Naive thymus-derived CD4-positive, alpha-beta T cell (primary cell): ENCODE data around the gene AK8. TPM values are rescaled to one million over a fixed set of nuclear protein-coding genes. Genes with fewer than 3 reads are reported as not detected.

Experiments
- ATAC-seq: fragments of 150-1000 bp; cut with Tn5 transposase; 2 replicates; pipeline ENCODE4 v1.10.0; 2021; ENCODE audit warnings: mild to moderate bottlenecking, moderate library complexity
- CTCF ChIA-PET: fragments of 350-600 bp; sonication (Branson Sonifier 250); formaldehyde crosslinking; loops from one replicate; lab custom pipeline; 2021; ENCODE audit warnings: antibody characterized with exemption; lab: Charles Lee
- POLR2A ChIA-PET: fragments of 350-600 bp; sonication (Branson Sonifier 250); formaldehyde crosslinking; loops from one replicate; lab custom pipeline; 2021; ENCODE audit warnings: antibody characterized with exemption, inconsistent platforms; lab: Charles Lee
- DNase-seq, 9 donors: peaks; one replicate each; pipeline versions ENCODE4 v3.0.0 to v3.0.0-alpha.2; 2020 to 2022; ENCODE audit warnings: mixed read lengths in 1 of 9
- H3K27ac ChIP-seq: one replicate; pipeline ENCODE4 v1.7.0; 2013; ENCODE audit warnings: mild to moderate bottlenecking, low read depth, low read length, moderate library complexity
- H3K27me3 ChIP-seq, 2 donors: one replicate each; pipeline ENCODE4 v1.7.0; 2013; ENCODE audit warnings: low read length in 2 of 2, mild to moderate bottlenecking in 2 of 2, moderate library complexity in 2 of 2; ENCODE audit not compliant: control insufficient read depth in 2 of 2, insufficient read depth in 2 of 2
- H3K36me3 ChIP-seq, 3 experiments: 1 replicate in 2 of 3; 2 replicates in 1 of 3; pipeline ENCODE4 v1.7.0; 2013; ENCODE audit warnings: low read length in 3 of 3, mild to moderate bottlenecking in 3 of 3, moderate library complexity in 1 of 3; ENCODE audit not compliant: insufficient read depth in 3 of 3, control insufficient read depth in 2 of 3
- H3K4me1 ChIP-seq, 2 donors: one replicate each; pipeline ENCODE4 v1.7.0; 2013; ENCODE audit warnings: low read length in 2 of 2, mild to moderate bottlenecking in 2 of 2, moderate library complexity in 1 of 2; ENCODE audit not compliant: control insufficient read depth in 2 of 2, insufficient read depth in 2 of 2
- H3K4me3 ChIP-seq: 2 replicates; pipeline ENCODE4 v1.7.0; 2013; ENCODE audit warnings: mild to moderate bottlenecking, low read length
- H3K9me3 ChIP-seq, 3 experiments: 1 replicate in 2 of 3; 2 replicates in 1 of 3; pipeline ENCODE4 v1.7.0; 2013; ENCODE audit warnings: low read length in 3 of 3; ENCODE audit not compliant: control insufficient read depth in 2 of 3
- H3K27ac Mint-ChIP-seq, 9 donors: one replicate each; pipeline ENCODE4 v1.8.0; 2020 to 2022; ENCODE audit warnings: mixed read lengths in 9 of 9, mild to moderate bottlenecking in 8 of 9, moderate library complexity in 5 of 9, inconsistent platforms in 2 of 9
- H3K27me3 Mint-ChIP-seq, 5 donors: one replicate each; pipeline ENCODE4 v1.8.0; 2021 to 2022; ENCODE audit warnings: mixed read lengths in 5 of 5, mild to moderate bottlenecking in 1 of 5
- H3K36me3 Mint-ChIP-seq, 5 donors: one replicate each; pipeline ENCODE4 v1.8.0; 2020 to 2022; ENCODE audit warnings: mixed read lengths in 5 of 5, mild to moderate bottlenecking in 3 of 5, inconsistent platforms in 1 of 5
- H3K4me1 Mint-ChIP-seq, 7 donors: one replicate each; pipeline ENCODE4 v1.8.0; 2020 to 2022; ENCODE audit warnings: mixed read lengths in 7 of 7, mild to moderate bottlenecking in 3 of 7, inconsistent platforms in 1 of 7
- H3K4me3 Mint-ChIP-seq, 10 donors: one replicate each; pipeline ENCODE4 v1.8.0; 2020 to 2022; ENCODE audit warnings: mild to moderate bottlenecking in 10 of 10, mixed read lengths in 10 of 10, moderate library complexity in 6 of 10, inconsistent platforms in 2 of 10
- H3K9me3 Mint-ChIP-seq, 11 donors: one replicate each; pipeline ENCODE4 v1.8.0; 2020 to 2022; ENCODE audit warnings: mixed read lengths in 11 of 11, mild to moderate bottlenecking in 4 of 11, inconsistent platforms in 1 of 11, moderate library complexity in 1 of 11
- intact Hi-C, 2 donors: fragments of 100-400 bp; cut with micrococcal nuclease; formaldehyde crosslinking; loops; one replicate each; pipeline ENCODE4 v1.15.1; 2023
- polyA plus RNA-seq, 2 donors: library from polyadenylated mRNA; unstranded; fragments of 300-500 nt; fragmentation: Illumina TruSeq; gene quantifications; one replicate each; pipeline ENCODE4 v1.2.3, GENCODE V29; 2021
- total RNA-seq, 6 experiments: library from RNA in 5 of 6; stranded (reverse) in 5 of 6; gene quantifications; 1 replicate in 5 of 6; 2 replicates in 1 of 6; pipeline ENCODE4 v1.2.3 and lab custom pipeline; 2021 to 2026

Gene AK8
- total and polyA plus RNA-seq, 7 experiments from 2014 or later, result 0.10 to 0.20 (median 0.12) TPM; not detected in 4

DNA sequence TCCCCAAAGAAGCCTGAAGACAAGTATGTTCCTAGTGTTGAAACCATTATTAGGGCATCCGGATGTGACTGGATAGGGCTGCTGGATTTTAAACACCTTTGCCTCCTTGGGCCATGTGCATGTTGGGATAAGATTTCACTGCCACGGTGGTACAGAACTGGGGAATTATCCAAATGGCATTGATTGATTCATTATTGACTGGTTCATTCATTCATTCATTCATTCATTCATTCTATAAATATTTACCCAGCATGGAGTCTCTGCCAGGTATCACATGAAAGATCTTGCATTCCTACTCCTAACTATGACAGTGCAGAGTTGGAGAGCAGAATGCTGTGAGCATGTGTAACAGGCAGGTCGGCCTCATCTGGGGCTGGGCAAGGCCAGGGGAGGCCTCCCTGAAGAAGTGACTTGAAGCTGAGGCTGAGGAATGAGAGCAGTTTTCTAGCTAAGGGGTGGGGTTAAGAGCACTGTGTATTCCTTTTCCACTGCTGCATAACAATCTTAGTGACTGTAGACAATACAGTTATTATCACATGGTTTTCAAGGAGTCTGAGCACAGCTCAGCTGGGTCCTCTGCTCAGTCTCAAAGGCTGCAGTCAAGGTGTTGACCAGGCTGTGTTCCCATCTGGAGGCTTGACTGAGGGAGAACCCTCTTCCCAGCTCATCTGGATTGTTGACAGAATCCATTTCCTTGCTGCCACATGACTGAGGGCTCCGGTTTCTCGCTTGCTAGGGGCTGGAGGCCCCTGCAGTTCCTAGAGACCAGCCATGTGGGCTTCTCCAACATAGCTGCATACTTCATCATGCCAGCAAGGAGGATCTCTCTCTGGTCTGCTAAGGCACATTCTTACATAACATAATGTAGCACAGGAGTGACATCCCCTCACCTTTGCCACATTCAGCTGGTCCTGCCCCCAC, 35.7 kb downstream of the AK8 start:
- POLR2A ChIA-PET, result no interaction called here
- CTCF ChIA-PET, result no interaction called here
- no peaks in the 10 kb centered on the region for H3K36me3 Mint-ChIP-seq

DNA sequence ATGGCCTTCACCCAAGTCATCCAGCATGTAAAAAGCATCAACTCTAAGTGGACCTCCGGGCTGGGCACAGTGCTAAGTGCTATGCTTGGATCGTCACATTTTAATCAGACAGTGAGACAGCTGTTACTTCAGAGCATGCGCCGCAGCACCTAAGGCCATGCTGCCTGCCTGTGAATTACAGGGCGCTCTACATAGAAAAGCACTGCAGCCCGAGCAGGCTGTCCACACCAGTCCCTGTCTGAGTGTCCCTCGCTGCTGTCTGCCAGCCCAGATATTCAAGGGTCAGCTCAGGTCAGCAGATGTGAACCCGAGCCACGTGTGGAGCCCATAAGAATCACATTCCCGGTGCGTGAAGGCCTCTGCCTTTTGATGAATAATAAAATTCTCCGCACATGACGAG, 37.1 kb downstream of the AK8 start:
- intact Hi-C loops, result no loop called here
- no peak overlapping the region for H3K27ac Mint-ChIP-seq
- no peaks in the 10 kb centered on the region for H3K36me3 ChIP-seq
- H3K4me3 ChIP-seq, result no peak overlapping the region
- no peaks in the 10 kb centered on the region for H3K36me3 Mint-ChIP-seq
- ATAC-seq (no peak), DNase-seq (no peak)
- no peaks in the 10 kb centered on the region for H3K9me3 Mint-ChIP-seq
- CTCF ChIA-PET, result no interaction called here
- no peak overlapping the region for H3K4me3 Mint-ChIP-seq
- H3K4me1 ChIP-seq, result no peaks in the 10 kb centered on the region
- no peaks in the 10 kb centered on the region for H3K9me3 ChIP-seq
- H3K27me3 Mint-ChIP-seq, result peaks cover 0 to 8% (median 0%) of the 10 kb centered on the region in 5 donors
- H3K4me1 Mint-ChIP-seq, result no peaks in the 10 kb centered on the region
- H3K27ac ChIP-seq, result no peak overlapping the region
- POLR2A ChIA-PET, result no interaction called here
- no peaks in the 10 kb centered on the region for H3K27me3 ChIP-seq

More for the DNA sequence above, 35.7 kb downstream of the AK8 start:
- H3K4me1 ChIP-seq, result no peaks in the 10 kb centered on the region
- no peaks in the 10 kb centered on the region for H3K9me3 ChIP-seq
- H3K4me3 Mint-ChIP-seq, result no peak overlapping the region
- H3K9me3 Mint-ChIP-seq, result no peaks in the 10 kb centered on the region
- ATAC-seq, result no peak
- intact Hi-C loops, result no loop called here
- H3K27me3 ChIP-seq, result no peaks in the 10 kb centered on the region
- H3K4me3 ChIP-seq, result no peak overlapping the region
- no peaks in the 10 kb centered on the region for H3K36me3 ChIP-seq
- no peaks in the 10 kb centered on the region for H3K4me1 Mint-ChIP-seq
- no peak overlapping the region for H3K27ac ChIP-seq
- peaks cover 0 to 5% (median 0%) of the 10 kb centered on the region in 5 donors for H3K27me3 Mint-ChIP-seq
- no peak overlapping the region for H3K27ac Mint-ChIP-seq
- no peak for DNase-seq

DNA sequence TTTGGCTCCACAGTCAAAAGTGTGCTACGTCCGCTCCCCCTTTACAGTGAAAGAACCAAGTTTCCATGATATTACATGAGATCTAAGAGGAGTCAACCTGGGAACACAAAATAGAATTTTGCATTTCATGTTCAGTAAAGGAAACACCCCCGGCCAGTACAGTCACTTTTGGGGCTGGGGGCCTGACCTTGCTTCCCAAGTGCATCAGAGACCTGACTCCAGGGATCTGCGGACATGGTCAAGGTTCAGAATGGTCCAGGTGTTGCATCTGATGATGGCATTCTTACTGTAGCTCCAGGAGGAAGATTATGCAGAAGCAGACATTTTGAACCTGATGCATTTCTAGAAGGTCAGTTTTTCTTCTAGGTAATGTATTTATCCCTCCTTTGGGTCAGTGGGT, 39.8 kb downstream of the AK8 start:
- no peak for ATAC-seq
- Histone ChIP-seq H3K27ac (no peak overlapping the region), H3K4me1 (no peaks in the 10 kb centered on the region), H3K27me3 (no peaks in the 10 kb centered on the region), H3K36me3 (no peaks in the 10 kb centered on the region), H3K9me3 (no peaks in the 10 kb centered on the region), H3K4me3 (no peak overlapping the region)
- peaks cover 0 to 8% (median 0%) of the 10 kb centered on the region in 5 donors for H3K27me3 Mint-ChIP-seq
- H3K4me1 Mint-ChIP-seq, result no peaks in the 10 kb centered on the region
- H3K9me3 Mint-ChIP-seq, result no peaks in the 10 kb centered on the region
- POLR2A ChIA-PET, result no interaction called here
- DNase-seq, result no peak
- no peak overlapping the region for H3K27ac Mint-ChIP-seq
- CTCF ChIA-PET, result no interaction called here
- no peaks in the 10 kb centered on the region for H3K36me3 Mint-ChIP-seq
- H3K4me3 Mint-ChIP-seq, result no peak overlapping the region
- intact Hi-C loops, result no loop called here

DNA sequence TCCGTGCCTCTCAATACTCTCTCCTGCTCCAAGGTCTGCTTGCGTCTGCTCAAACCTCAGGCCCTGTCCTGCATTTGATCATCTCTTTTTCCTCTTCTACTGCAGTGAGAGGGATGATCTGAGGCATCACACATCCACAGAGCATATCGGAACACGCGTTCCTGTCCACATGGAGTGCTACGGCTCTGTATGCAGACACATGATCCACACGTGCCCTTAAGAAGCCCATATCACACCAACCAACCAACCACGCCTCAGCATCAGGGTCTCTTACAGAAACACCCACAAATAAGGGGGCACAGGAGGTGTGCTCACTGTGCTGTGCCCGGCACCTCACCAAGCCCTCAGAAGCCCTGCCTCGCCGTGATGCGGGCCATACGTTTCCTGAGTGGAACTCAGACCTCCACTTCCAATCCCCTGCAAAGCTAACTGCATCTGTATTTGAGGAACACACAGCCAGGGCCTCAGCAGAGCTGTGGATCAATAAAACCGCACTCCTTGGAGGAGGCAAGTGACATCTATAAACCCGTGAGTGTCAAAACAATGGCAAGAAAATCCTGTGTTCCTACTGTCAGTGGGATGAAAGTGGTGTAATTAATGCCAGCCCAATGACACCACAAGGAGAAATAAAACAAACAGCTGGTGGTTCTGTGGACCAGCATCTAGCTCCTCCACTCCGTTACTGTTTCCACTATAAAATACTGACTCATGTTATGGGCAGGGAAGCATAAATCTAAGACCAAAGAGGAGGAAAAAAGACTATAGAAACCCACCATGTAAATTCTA, 40.4 kb downstream of the AK8 start:
- CTCF ChIA-PET, result no interaction called here
- no peaks in the 10 kb centered on the region for H3K9me3 ChIP-seq
- no peaks in the 10 kb centered on the region for H3K27me3 ChIP-seq
- POLR2A ChIA-PET, result no interaction called here
- no peak overlapping the region for H3K27ac Mint-ChIP-seq
- intact Hi-C loops, result no loop called here
- H3K4me1 ChIP-seq, result no peaks in the 10 kb centered on the region
- no peak overlapping the region for H3K27ac ChIP-seq
- H3K36me3 Mint-ChIP-seq, result no peaks in the 10 kb centered on the region
- no peak overlapping the region for H3K4me3 ChIP-seq
- no peak for ATAC-seq
- H3K4me1 Mint-ChIP-seq, result no peaks in the 10 kb centered on the region
- peaks cover 0 to 8% (median 0%) of the 10 kb centered on the region in 5 donors for H3K27me3 Mint-ChIP-seq
- no peak overlapping the region for H3K4me3 Mint-ChIP-seq
- no peaks in the 10 kb centered on the region for H3K9me3 Mint-ChIP-seq
- no peaks in the 10 kb centered on the region for H3K36me3 ChIP-seq
- no peak for DNase-seq

DNA sequence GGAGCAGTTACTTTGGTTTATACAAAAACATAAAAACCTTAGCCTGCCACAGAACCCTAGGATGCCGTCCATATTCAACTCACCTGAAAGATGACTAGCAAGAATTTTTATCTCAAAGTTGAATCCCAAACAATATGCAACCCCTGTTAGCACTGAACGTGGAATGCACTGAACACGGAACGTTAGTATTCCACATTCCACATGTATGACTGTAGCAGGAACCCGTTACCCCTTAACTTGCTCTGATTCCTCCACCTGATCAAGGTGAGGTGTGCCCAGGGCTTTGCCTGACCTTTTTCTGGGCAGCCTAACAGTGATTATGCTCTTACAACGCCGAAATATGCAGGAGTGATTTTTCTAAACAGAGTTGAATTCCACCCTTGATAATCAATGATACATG, 43.7 kb downstream of the AK8 start:
- H3K4me1 ChIP-seq, result no peaks in the 10 kb centered on the region
- no peaks in the 10 kb centered on the region for H3K36me3 ChIP-seq

DNA sequence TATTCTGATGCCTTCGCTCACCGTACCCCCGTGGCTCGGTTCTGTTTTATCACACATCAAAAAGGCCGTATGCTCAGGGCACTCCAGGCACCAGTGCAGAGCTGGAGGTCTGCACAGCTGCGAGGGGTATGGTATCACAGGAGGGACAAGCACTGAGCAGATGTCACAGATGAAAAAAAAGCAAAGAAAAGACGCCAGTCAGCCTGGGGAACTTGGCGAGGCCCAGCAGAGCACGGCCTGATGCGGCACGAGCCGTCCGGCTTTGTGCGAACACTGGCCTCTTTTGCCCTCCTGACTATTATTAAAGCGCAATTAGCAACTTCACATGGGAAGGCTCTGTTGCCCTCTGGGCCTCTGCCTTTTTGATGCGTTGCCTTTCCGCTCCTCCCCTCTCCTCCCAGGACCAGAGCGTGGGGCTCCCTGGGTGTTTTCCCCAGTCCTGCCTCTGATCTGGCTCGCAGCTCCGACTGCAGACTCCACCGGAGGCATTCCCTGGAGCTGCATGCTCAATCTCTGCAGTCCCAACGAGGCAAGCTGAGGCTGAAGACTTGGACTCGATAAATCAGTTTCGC, 44.4 kb downstream of the AK8 start:
- Histone ChIP-seq H3K9me3 (no peaks in the 10 kb centered on the region), H3K27ac (no peak overlapping the region), H3K4me1 (no peaks in the 10 kb centered on the region), H3K36me3 (no peaks in the 10 kb centered on the region), H3K27me3 (no peaks in the 10 kb centered on the region), H3K4me3 (no peak overlapping the region)
- no peaks in the 10 kb centered on the region for H3K4me1 Mint-ChIP-seq
- ChIA-PET POLR2A (no interaction called here), CTCF (no interaction called here)
- ATAC-seq (no peak), DNase-seq (no peak)
- H3K27ac Mint-ChIP-seq, result no peak overlapping the region
- H3K36me3 Mint-ChIP-seq, result no peaks in the 10 kb centered on the region
- no peak overlapping the region for H3K4me3 Mint-ChIP-seq
- H3K27me3 Mint-ChIP-seq, result peaks cover 0 to 16% (median 8%) of the 10 kb centered on the region in 5 donors
- intact Hi-C loops, result no loop called here
- H3K9me3 Mint-ChIP-seq, result no peaks in the 10 kb centered on the region

More for the DNA sequence above, 43.7 kb downstream of the AK8 start:
- Mint-ChIP-seq H3K4me1 (no peaks in the 10 kb centered on the region), H3K27ac (no peak overlapping the region), H3K27me3 (peaks cover 0 to 16% (median 6%) of the 10 kb centered on the region in 5 donors), H3K4me3 (no peak overlapping the region), H3K36me3 (no peaks in the 10 kb centered on the region), H3K9me3 (no peaks in the 10 kb centered on the region)
- Histone ChIP-seq H3K27ac (no peak overlapping the region), H3K9me3 (no peaks in the 10 kb centered on the region), H3K4me3 (no peak overlapping the region), H3K27me3 (no peaks in the 10 kb centered on the region)
- DNase-seq (no peak), ATAC-seq (no peak)
- POLR2A ChIA-PET, result no interaction called here
- intact Hi-C loops, result no loop called here
- CTCF ChIA-PET, result no interaction called here
